Neural crest cell (in vitro differentiated cells): ENCODE data around the gene SLC26A8. TPM values are rescaled to one million over a fixed set of nuclear protein-coding genes. Genes with fewer than 3 reads are reported as not detected.
A peak's percentile ranks its signal among the peaks of the same experiment; 100 is the strongest.

Experiments used
- DNase-seq: peaks from one replicate; pipeline ENCODE4 v3.0.0; 2021; ENCODE audit warnings: low read depth, mixed read lengths, low spot score
- H3K27ac Mint-ChIP-seq: one replicate; pipeline ENCODE4 v1.8.0; 2021; ENCODE audit warnings: mild to moderate bottlenecking, mixed read lengths; ENCODE audit not compliant: unreplicated experiment
- H3K27me3 Mint-ChIP-seq: 2 replicates; pipeline ENCODE4 v1.8.0; 2021; ENCODE audit warnings: low read depth, mild to moderate bottlenecking, mixed read lengths
- H3K36me3 Mint-ChIP-seq: 2 replicates; pipeline ENCODE4 v1.8.0; 2021; ENCODE audit warnings: low read depth, mild to moderate bottlenecking, mixed read lengths
- H3K4me1 Mint-ChIP-seq: 2 replicates; pipeline ENCODE4 v1.8.0; 2021; ENCODE audit warnings: mixed read lengths
- H3K4me3 Mint-ChIP-seq: one replicate; pipeline ENCODE4 v1.8.0; 2021; ENCODE audit warnings: mild to moderate bottlenecking, mixed read lengths
- H3K9me3 Mint-ChIP-seq: 2 replicates; pipeline ENCODE4 v1.8.0; 2021; ENCODE audit warnings: mixed read lengths
- CTCF ChIP-seq: fragments of 200-600 bp; sonication (generic); conservative IDR thresholded peaks from 2 replicates; pipeline ENCODE4 v1.5.0; 2021; ENCODE audit warnings: antibody characterized with exemption, mild to moderate bottlenecking
- total RNA-seq: library from RNA; stranded (reverse); gene quantifications from 2 replicates; pipeline ENCODE4 v1.2.1, GENCODE V29; 2021

Gene SLC26A8
- total RNA-seq, 1 donor from 2014 or later = 0.33 TPM

- Mint-ChIP-seq H3K27ac (peak overlapping the region; percentile 72), H3K9me3 (peaks cover 11% of the 10 kb centered on the region), H3K4me1 (no peaks in the 10 kb centered on the region), H3K36me3 (peaks cover 43% of the 10 kb centered on the region), H3K27me3 (no peaks in the 10 kb centered on the region), H3K4me3 (no peak overlapping the region)
- DNase-seq = no peak
- no peak for TF ChIP-seq CTCF
Measured at GRCh38 chr6:35906499-35906846, 118.0 kb downstream of the SLC26A8 start.

- Mint-ChIP-seq H3K4me1 (no peaks in the 10 kb centered on the region), H3K9me3 (peaks cover 9% of the 10 kb centered on the region), H3K36me3 (peaks cover 43% of the 10 kb centered on the region), H3K4me3 (no peak overlapping the region), H3K27me3 (no peaks in the 10 kb centered on the region), H3K27ac (peak overlapping the region; percentile 72)
- TF ChIP-seq CTCF = no peak
- no peak for DNase-seq
Measured at GRCh38 chr6:35905841-35906498, 118.5 kb downstream of the SLC26A8 start.

- H3K4me1 Mint-ChIP-seq = no peaks in the 10 kb centered on the region
- no peak overlapping the region for H3K4me3 Mint-ChIP-seq
- no peak for TF ChIP-seq CTCF
- DNase-seq = no peak
- H3K27me3 Mint-ChIP-seq = no peaks in the 10 kb centered on the region
- no peak overlapping the region for H3K27ac Mint-ChIP-seq
- H3K9me3 Mint-ChIP-seq = peaks cover 5% of the 10 kb centered on the region
- peaks cover 39% of the 10 kb centered on the region for H3K36me3 Mint-ChIP-seq
Measured at GRCh38 chr6:35905141-35905785, 119.2 kb downstream of the SLC26A8 start.

- H3K9me3 Mint-ChIP-seq = peaks cover 5% of the 10 kb centered on the region
- no peak for TF ChIP-seq CTCF
- H3K36me3 Mint-ChIP-seq = peaks cover 31% of the 10 kb centered on the region
- H3K4me3 Mint-ChIP-seq = no peak overlapping the region
- no peaks in the 10 kb centered on the region for H3K4me1 Mint-ChIP-seq
- DNase-seq = no peak
- no peak overlapping the region for H3K27ac Mint-ChIP-seq
- H3K27me3 Mint-ChIP-seq = no peaks in the 10 kb centered on the region
Measured at GRCh38 chr6:35903679-35904078, 120.8 kb downstream of the SLC26A8 start.

- Mint-ChIP-seq H3K4me3 (no peak overlapping the region), H3K36me3 (peaks cover 27% of the 10 kb centered on the region), H3K27me3 (no peaks in the 10 kb centered on the region), H3K4me1 (peaks cover 6% of the 10 kb centered on the region), H3K9me3 (peaks cover 3% of the 10 kb centered on the region), H3K27ac (no peak overlapping the region)
- no peak for TF ChIP-seq CTCF
- no peak for DNase-seq
Measured at GRCh38 chr6:35900448-35900847, 124.0 kb downstream of the SLC26A8 start.
